ENCODE results near the gene PCDHGB3.
"Not testable (repeated sequence)": the region's sequence is repeated elsewhere in the genome, so short reads cannot be mapped to it uniquely, and the experiment has no call there.

The PCDHGB3 gene

DNA sequence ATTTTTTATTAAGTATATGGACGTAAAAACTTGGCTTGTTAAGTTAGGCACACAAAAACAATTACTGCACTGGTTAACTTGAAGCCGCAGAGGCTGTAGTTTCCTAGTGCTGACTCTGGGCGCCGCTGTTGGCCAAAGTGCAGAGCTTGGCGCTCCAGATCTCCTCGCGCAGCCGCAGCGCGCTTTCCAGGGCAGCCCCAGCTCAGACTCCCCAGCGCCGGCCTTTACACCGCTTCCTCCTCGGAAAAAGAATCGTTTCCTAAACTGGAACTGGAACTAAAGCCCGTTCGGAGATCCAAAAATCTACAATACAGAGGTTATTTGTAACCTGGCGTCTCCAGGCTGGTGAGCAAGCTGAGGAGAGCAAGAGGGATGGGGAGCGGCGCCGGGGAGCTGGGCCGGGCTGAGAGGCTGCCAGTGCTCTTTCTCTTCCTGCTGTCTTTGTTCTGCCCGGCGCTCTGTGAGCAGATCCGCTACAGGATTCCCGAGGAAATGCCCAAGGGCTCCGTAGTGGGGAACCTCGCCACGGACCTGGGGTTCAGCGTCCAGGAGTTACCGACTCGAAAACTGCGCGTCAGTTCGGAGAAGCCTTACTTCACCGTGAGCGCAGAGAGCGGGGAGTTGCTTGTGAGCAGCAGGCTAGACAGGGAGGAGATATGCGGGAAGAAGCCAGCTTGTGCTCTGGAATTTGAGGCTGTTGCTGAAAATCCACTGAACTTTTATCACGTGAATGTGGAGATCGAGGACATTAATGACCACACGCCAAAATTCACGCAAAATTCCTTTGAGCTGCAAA lies 27.9 kb downstream of the PCDHGB3 start, which contains the start of gene PCDHGB5:
Gene PCDHGB5 (plus strand): TSS at position 192 of the 796 bp plus-strand sequence. CDS start 181 bp downstream, at position 373.
- DNase-seq (ENCODE audit: low read depth in 1 of 2, low spot score in 1 of 2), result peak in 1 of 2 experiments; percentile 57
- TF ChIP-seq, protein P1, sequence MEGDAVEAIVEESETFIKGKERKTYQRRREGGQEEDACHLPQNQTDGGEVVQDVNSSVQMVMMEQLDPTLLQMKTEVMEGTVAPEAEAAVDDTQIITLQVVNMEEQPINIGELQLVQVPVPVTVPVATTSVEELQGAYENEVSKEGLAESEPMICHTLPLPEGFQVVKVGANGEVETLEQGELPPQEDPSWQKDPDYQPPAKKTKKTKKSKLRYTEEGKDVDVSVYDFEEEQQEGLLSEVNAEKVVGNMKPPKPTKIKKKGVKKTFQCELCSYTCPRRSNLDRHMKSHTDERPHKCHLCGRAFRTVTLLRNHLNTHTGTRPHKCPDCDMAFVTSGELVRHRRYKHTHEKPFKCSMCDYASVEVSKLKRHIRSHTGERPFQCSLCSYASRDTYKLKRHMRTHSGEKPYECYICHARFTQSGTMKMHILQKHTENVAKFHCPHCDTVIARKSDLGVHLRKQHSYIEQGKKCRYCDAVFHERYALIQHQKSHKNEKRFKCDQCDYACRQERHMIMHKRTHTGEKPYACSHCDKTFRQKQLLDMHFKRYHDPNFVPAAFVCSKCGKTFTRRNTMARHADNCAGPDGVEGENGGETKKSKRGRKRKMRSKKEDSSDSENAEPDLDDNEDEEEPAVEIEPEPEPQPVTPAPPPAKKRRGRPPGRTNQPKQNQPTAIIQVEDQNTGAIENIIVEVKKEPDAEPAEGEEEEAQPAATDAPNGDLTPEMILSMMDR (IDR thresholded peaks at IDR 0.05; ENCODE audit: insufficient read depth, low read length), result peak; percentile 32
- H3K4me3 ChIP-seq (replicated peaks; ENCODE audit: insufficient read depth, low read length), result peak within 1 kb of the TSS; percentile 23
- not testable (repeated sequence) for H3K27ac ChIP-seq (replicated peaks); H3K27me3 ChIP-seq (ENCODE audit: insufficient read depth, poor library complexity, severe bottlenecking)

DNA sequence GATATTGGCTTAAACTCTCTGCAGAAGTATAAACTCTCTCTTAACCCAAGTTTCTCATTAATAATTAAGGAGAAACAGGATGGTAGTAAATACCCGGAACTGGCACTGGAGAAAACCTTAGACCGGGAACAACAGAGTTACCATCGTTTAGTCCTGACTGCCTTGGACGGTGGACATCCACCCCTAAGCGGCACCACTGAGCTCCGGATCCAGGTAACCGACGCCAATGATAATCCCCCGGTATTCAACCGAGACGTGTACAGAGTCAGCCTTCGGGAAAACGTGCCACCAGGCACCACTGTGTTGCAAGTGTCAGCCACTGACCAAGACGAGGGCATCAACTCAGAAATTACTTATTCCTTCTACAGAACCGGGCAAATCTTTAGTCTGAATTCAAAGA lies 28.6 kb downstream of the PCDHGB3 start:
- no peak overlapping the region for H3K4me3 ChIP-seq (replicated peaks; ENCODE audit: insufficient read depth, low read length)
- no peak for DNase-seq (ENCODE audit: low read depth in 1 of 2, low spot score in 1 of 2)
- no peak overlapping the region for H3K27ac ChIP-seq (replicated peaks)
- TF ChIP-seq SPI1 (IDR thresholded peaks at IDR 0.05; ENCODE audit: borderline replicate concordance, low read depth) (no peak), GABPA (IDR thresholded peaks at IDR 0.05; ENCODE audit: low read depth) (no peak), POLR2AphosphoS5 (IDR thresholded peaks at IDR 0.05; ENCODE audit: low read depth) (no peak)
- TF ChIP-seq, protein P1 (IDR thresholded peaks at IDR 0.05; ENCODE audit: insufficient read depth, low read length), result no peak
- TF ChIP-seq, protein P2, sequence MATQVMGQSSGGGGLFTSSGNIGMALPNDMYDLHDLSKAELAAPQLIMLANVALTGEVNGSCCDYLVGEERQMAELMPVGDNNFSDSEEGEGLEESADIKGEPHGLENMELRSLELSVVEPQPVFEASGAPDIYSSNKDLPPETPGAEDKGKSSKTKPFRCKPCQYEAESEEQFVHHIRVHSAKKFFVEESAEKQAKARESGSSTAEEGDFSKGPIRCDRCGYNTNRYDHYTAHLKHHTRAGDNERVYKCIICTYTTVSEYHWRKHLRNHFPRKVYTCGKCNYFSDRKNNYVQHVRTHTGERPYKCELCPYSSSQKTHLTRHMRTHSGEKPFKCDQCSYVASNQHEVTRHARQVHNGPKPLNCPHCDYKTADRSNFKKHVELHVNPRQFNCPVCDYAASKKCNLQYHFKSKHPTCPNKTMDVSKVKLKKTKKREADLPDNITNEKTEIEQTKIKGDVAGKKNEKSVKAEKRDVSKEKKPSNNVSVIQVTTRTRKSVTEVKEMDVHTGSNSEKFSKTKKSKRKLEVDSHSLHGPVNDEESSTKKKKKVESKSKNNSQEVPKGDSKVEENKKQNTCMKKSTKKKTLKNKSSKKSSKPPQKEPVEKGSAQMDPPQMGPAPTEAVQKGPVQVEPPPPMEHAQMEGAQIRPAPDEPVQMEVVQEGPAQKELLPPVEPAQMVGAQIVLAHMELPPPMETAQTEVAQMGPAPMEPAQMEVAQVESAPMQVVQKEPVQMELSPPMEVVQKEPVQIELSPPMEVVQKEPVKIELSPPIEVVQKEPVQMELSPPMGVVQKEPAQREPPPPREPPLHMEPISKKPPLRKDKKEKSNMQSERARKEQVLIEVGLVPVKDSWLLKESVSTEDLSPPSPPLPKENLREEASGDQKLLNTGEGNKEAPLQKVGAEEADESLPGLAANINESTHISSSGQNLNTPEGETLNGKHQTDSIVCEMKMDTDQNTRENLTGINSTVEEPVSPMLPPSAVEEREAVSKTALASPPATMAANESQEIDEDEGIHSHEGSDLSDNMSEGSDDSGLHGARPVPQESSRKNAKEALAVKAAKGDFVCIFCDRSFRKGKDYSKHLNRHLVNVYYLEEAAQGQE (IDR thresholded peaks at IDR 0.05; ENCODE audit: insufficient replicate concordance, low read depth), result no peak
- no peaks in the 10 kb centered on the region for H3K27me3 ChIP-seq (ENCODE audit: insufficient read depth, poor library complexity, severe bottlenecking)

DNA sequence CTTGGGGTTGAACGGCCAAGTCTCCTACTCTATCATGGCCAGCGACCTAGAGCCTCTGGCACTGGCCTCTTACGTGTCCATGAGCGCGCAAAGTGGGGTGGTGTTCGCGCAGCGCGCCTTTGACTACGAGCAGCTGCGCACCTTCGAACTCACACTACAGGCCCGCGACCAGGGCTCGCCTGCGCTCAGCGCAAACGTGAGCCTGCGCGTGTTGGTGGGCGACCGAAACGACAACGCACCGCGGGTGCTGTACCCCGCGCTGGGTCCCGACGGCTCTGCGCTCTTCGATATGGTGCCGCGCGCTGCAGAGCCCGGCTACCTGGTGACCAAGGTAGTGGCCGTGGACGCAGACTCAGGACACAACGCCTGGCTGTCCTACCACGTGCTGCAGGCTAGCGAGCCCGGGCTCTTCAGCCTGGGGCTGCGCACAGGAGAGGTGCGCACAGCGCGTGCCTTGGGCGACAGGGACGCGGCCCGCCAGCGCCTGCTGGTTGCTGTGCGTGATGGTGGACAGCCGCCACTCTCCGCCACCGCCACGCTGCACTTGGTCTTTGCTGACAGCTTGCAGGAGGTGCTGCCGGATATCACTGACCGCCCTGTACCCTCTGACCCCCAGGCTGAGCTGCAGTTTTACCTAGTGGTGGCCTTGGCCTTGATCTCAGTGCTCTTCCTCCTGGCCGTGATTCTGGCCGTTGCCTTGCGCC lies 29.7 kb downstream of the PCDHGB3 start:
- no peak for TF ChIP-seq GABPA (IDR thresholded peaks at IDR 0.05; ENCODE audit: low read depth)
- H3K4me3 ChIP-seq (replicated peaks; ENCODE audit: insufficient read depth, low read length), result no peak overlapping the region

DNA sequence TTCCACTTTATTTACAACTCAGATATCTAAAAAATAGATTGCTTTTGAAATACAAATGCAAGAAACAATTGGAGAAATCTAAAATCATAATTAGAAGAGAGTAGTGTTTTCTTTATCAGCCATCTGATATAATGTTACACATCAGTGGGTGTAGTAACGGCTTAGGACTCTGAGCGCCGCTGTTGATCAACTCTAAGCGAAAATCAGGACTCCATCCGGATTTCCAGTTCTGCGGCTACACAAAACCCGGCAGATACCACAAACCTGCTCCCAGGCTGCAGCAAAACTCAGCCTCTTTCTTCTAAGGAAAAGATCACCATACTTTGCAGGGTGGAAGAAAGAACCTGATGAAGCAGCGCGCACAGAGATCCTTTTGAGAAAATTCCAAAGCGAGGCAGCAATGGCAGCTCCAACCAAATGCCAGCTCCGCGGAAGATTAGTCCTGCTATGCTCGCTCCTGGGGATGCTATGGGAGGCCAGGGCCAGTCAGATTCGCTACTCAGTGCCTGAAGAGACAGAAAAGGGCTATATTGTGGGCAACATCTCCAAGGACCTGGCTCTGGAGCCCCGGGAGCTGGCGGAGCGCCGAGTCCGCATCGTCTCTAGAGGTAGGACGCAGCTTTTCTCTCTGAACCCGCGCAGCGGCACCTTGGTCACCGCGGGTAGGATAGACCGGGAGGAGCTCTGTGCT lies 32.7 kb downstream of the PCDHGB3 start, which contains the start of gene PCDHGA9:
Gene PCDHGA9 (plus strand): TSS at position 226 of the 691 bp plus-strand sequence. CDS start 175 bp downstream, at position 401.
- DNase-seq (ENCODE audit: low read depth in 1 of 2, low spot score in 1 of 2), result no peak
- Histone ChIP-seq H3K4me3 (replicated peaks; ENCODE audit: insufficient read depth, low read length) (no peak within 1 kb of the TSS), H3K27me3 (ENCODE audit: insufficient read depth, poor library complexity, severe bottlenecking) (no peaks in the 10 kb centered on the region), H3K27ac (replicated peaks) (no peak within 1 kb of the TSS)
- no peak for TF ChIP-seq GABPA (IDR thresholded peaks at IDR 0.05; ENCODE audit: low read depth)
- TF ChIP-seq POLR2AphosphoS5 (IDR thresholded peaks at IDR 0.05; ENCODE audit: low read depth), result no peak
- TF ChIP-seq SPI1 (IDR thresholded peaks at IDR 0.05; ENCODE audit: borderline replicate concordance, low read depth), result no peak
- TF ChIP-seq, protein P1 (IDR thresholded peaks at IDR 0.05; ENCODE audit: insufficient read depth, low read length), result peak; percentile 36
- TF ChIP-seq, protein P2 (IDR thresholded peaks at IDR 0.05; ENCODE audit: insufficient replicate concordance, low read depth), result no peak

More for the DNA sequence above, 29.7 kb downstream of the PCDHGB3 start:
- no peak for DNase-seq (ENCODE audit: low read depth in 1 of 2, low spot score in 1 of 2)
- no peak overlapping the region for H3K27ac ChIP-seq (replicated peaks)
- no peaks in the 10 kb centered on the region for H3K27me3 ChIP-seq (ENCODE audit: insufficient read depth, poor library complexity, severe bottlenecking)

Measured in HL-60 (cell line).